Prostate gland (tissue), 2 donors: ENCODE data around the gene RND3.

Source experiments
- POLR2A ChIP-seq: fragments of 450-650 bp; IDR thresholded peaks from one replicate; pipeline ENCODE4 v1.6.1; 2016; ENCODE audit warnings: antibody characterized with exemption, mild to moderate bottlenecking
- POLR2AphosphoS5 ChIP-seq: sonication (generic); formaldehyde crosslinking; IDR thresholded peaks from one replicate; pipeline ENCODE4 v1.6.1; 2017; ENCODE audit warnings: antibody characterized with exemption
- TF ChIP-seq, protein P1 (sequence below), 4 experiments: fragments of 200-600 bp in 2 of 4; fragments of 450-650 bp in 2 of 4; sonication (generic) in 2 of 4; IDR thresholded peaks; 1 replicate in 3 of 4; 2 replicates in 1 of 4; pipeline ENCODE4 v1.5.1; 2016 to 2019; ENCODE audit warnings: antibody characterized with exemption in 4 of 4, mild to moderate bottlenecking in 2 of 4, moderate library complexity in 2 of 4

DNA sequence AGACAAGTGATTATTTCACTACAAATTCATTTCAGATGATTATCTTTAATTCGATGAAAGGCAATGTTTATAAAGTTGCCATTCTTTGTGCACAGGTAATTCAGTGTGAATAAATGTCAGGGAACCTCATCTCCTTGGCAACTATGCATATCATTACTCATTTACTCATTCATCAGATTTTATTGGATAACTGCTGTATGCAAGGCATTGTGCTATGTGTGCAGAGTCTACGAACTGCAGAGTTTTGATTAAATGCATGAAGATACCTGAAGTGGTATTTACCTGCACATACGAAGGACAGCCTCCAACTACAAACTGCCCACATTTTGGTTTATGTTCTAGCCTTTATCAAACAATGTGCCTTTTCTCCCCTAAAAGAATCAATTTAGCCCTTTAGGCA is 3.5 kb downstream of the RND3 start:
- TF ChIP-seq, protein P1, sequence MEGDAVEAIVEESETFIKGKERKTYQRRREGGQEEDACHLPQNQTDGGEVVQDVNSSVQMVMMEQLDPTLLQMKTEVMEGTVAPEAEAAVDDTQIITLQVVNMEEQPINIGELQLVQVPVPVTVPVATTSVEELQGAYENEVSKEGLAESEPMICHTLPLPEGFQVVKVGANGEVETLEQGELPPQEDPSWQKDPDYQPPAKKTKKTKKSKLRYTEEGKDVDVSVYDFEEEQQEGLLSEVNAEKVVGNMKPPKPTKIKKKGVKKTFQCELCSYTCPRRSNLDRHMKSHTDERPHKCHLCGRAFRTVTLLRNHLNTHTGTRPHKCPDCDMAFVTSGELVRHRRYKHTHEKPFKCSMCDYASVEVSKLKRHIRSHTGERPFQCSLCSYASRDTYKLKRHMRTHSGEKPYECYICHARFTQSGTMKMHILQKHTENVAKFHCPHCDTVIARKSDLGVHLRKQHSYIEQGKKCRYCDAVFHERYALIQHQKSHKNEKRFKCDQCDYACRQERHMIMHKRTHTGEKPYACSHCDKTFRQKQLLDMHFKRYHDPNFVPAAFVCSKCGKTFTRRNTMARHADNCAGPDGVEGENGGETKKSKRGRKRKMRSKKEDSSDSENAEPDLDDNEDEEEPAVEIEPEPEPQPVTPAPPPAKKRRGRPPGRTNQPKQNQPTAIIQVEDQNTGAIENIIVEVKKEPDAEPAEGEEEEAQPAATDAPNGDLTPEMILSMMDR (IDR thresholded peaks at IDR 0.05) = no peak
- TF ChIP-seq POLR2A (no peak), POLR2AphosphoS5 (no peak)
